ENCODE data around the gene C11orf21.

C11orf21 gene

DNA sequence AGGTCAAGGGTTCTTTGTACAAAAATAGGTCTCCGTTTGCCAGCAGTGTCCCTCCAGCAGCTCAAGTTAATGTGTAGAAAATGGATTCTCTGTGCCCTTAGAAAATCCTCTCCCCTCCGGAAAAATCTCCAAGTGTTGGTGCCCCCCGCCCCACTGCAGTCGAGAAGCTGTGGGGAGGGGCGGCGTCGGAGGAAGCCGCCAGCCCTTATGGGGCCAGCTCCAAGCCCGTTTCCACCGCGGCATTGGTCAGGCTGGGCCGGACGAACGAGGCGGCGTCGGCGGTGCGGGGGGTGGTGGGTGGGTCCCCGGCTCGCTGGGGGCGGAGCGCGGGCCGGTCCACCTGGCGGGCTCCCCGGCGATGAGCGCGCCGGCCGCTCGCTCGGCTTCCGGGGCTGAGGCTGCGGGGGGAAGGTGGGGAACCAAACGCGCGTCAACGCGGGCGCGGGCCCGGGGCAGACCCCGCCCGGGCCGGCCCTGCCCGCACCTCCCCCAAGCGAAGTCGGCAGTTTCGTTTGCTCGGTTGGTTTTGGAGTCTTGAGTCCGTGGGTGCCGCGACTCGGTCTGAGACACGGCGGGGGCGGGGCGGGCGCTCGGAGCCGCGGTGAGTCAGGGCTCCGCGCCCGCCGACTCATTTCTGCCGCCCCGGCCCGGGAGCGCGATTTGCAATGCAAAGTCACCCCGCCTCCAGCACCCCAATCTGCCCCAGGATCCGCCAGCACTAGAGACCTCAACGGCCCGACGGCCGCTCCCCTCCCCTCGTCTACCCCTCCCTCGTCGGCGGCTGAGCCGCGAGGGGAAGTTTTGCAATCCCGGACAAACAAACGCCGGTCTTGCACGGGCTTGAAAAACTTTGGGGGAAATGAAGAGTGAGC lies 32.8 kb downstream of the C11orf21 start:
- intact Hi-C loops (cut with DNase I), result no loop called here

DNA sequence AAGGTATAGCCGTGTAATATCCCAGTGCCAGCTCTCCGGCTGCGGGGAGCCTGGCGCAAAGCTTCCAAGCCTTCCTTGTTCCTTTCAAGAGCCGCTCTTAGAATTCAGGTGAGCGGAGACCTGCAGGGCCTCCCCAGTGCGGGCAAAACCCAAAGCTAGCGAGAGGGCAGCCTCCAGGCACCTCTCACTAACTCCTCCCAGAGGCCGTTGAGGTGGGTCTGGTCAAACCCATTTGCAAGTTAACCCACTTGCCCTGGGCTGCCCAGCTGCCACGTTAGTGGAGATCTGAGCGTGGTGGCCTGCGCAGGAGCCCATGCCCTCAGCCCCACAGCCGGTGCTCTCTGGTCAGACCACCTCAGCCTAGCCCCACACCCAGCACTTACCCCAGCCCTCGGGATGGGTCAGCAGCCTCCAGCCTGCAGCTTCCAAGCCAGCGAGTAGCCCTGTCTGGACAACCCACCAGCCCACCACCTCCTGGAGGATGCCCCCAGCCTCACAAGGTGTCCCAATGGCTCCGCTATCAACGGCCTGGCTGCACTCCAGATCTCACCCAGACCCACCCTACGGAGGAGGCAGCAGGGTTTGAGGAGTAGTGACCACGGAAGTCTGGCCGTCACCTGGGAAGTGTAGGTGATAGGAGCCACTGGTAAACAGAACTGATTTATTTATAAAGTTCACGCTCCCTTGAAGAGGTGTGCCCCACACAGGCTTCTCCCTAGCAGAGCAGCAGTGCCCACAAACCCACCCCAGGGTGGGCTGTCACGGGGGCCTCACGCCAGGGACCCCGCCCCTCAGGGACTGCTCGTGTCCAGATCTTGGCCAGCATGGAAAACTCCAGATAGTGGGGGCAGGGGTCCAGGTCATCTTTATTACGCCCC lies 33.6 kb downstream of the C11orf21 start:
- DNase-seq, result peak in 3 of 42 donors; percentile 14 to 39 (median 32)
- intact Hi-C loops (cut with DNase I), result no loop called here

More for the DNA sequence above, 32.8 kb downstream of the C11orf21 start:
- peak in 28 of 42 donors; percentile 12 to 76 (median 45) for DNase-seq

DNA sequence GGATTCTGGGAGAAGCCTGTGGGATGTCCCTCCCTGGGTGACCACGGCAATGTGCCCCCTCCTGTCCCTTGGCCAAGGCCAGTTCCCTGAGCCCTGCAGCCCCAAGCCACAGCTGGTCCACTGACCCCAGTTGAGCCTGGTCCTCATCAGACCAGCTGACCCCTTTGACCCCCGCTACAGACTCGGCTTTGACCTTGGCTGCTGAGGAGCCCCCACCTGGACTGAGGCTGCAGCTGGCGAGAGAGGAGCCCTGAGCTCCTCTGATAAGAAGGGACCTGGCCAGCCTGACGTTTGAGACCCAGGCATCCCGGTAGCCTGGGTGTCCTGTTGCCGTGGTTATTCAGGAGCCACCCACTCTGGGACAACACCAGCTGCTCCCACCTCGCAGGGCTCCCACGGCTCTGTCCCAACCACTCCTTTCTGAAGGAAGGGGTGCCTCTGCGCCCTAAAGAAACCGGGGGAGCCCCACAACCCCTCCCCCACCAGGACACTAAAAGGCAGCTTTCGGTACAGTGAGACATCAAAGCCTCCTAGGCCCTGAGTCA lies 34.3 kb downstream of the C11orf21 start:
- intact Hi-C loops (cut with DNase I), result no loop called here
- DNase-seq, result peak in 2 of 42 donors; percentile 13 to 34

DNA sequence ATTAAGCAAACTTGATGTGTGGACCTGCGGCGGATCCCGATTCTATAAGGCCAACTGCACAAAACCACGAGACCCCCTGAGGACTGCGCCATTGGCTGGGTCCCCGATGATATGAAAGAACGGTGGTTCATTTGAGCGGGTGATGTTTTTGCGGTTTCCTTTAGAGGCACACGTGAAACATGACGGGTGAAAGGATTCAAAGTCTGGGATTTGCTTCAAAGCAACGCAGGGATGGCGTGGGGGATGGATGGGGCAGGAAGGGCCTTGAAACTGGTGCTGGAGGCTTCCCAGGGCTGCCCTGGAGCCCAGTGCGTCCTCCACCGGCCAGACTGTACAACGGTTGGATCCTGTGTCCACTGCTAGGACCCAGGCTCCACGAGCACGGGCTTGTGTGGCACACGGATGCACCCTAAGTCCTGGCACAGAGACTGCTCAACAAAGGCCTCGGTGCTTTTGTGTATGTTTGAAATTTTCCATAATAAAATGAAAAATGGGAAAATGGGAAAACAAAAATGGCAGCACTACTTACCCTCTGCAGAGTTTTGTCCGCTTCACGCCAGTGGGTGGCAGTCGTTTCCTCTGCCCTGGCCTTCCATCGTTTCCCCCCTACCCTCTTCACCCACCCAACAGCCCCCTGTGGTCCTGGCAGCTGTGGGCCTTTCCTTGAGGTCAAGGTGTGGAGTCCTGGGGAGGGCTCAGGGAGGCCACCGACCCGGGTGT lies 35.0 kb downstream of the C11orf21 start:
- DNase-seq, result peak in 2 of 42 donors; percentile 20 to 33
- intact Hi-C loops (cut with DNase I), result no loop called here

GRCh38 chr11:2265854-2266585 lies 35.7 kb downstream of the C11orf21 start:
- intact Hi-C loops (cut with DNase I), result no loop called here
- peak in 3 of 42 donors; percentile 12 to 34 (median 33) for DNase-seq

- intact Hi-C loops (cut with DNase I), result no loop called here
- peak in 6 of 42 donors; percentile 19 to 50 (median 25) for DNase-seq
Measured at GRCh38 chr11:2265396-2265795, 36.3 kb downstream of the C11orf21 start.

DNA sequence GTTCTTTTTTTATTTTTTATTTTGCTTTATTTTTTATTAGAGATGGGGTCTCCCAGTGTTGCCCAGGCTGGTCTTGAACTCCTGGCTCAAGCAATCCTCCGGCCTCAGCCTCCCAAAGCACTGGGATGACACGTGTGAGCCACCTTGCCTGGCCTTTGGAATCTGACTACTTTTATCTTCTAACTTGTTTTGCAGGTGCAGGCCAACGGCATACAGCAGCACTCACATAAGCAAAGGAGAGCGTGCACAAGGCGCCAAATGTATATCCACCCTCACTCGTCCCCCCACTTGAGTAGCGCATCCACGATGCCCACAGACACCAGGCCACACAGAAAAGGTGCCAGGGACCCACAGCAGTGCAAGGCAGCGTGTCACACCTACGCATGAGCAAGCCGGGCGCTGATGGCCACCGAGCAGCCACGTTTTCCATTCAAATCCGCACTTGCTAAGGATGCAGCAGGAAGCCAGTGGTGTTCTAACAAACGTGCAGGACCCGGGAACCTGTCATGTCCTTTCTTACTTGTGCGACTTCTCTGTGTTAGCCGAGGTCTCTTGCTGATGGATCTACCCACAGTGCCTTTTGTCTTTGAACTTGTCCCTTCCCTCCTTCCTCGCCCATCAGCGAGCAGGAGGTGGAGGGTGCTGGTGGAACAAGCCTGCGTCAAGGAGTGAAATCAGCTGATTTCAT lies 37.2 kb downstream of the C11orf21 start:
- peak in 2 of 42 donors; percentile 13 to 24 for DNase-seq
- intact Hi-C loops (cut with DNase I), result no loop called here

DNA sequence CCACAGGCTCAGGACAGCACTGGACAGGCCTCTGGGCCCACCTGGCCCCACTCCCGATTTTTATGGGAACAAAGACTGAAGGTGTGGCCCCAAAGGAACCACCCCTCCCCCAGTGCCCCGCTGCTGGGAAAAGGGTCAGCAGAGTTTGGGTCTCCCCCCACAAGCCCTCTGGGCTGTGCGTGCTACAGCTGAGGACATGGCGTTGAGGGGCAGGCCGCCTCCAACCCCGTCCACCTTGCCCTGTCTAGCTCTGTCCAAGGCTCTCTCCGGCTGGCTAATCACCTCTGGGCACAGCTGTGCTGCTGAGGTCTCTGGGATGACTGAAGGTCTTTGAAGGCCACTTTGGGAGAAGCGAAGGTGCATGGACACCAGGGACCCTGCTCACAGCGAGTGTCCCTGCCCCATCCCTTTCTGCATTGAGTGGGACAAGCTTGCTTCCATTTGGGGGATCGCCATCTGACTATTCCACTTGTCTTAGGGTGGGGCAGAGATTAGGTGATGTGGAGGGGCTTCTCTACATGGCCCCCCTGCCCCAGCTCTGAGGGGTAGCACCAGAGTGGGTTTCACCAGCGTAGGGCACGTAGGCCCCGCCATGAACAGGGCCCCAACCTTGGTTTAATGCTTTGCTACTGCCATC lies 37.9 kb downstream of the C11orf21 start:
- intact Hi-C loops (cut with DNase I), result no loop called here
- DNase-seq, result peak in 1 of 42 donors; percentile 22

- intact Hi-C loops (cut with DNase I), result no loop called here
Measured at GRCh38 chr11:2263071-2263565, 38.6 kb downstream of the C11orf21 start.

DNA sequence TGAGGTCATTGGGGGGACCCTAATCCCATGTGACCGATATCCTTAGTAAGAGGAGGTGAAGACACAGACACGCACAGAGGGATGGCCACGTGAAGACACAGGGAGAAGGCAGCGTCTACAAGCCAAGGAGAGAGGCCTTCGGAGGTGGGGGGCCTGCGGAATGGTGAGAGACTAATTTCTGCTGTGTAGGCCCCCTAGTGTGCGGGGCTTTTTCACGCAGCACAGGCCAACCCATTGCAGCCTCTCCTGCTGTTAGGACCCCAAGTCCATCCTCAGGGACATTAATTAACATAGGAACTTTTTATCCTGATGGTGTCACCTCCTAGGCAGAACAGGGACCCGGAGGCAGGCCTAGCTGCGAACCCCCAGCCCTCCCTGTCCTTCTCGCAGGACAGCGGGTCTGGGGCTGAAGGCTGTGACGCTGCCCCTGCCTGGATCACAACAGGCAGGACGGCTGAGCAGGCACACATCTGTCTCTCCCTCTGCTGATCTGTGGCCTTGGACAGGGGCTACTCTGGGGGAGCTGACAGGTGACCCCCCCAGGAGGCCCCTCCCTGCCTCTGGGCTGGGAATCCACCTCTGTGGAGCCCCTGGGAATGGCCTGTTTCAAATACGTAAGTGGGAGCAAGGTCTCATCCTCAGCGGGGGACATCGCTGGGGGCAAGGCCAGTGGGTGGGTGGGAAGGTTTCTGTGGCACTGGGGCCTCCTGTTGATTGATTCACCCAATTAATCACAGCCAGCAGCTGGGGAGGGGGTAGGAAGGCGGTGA lies 39.2 kb downstream of the C11orf21 start:
- intact Hi-C loops (cut with DNase I), result no loop called here

More at GRCh38 chr11:2263071-2263565, 38.6 kb downstream of the C11orf21 start:
- DNase-seq, result peak in 1 of 42 donors; percentile 27

DNA sequence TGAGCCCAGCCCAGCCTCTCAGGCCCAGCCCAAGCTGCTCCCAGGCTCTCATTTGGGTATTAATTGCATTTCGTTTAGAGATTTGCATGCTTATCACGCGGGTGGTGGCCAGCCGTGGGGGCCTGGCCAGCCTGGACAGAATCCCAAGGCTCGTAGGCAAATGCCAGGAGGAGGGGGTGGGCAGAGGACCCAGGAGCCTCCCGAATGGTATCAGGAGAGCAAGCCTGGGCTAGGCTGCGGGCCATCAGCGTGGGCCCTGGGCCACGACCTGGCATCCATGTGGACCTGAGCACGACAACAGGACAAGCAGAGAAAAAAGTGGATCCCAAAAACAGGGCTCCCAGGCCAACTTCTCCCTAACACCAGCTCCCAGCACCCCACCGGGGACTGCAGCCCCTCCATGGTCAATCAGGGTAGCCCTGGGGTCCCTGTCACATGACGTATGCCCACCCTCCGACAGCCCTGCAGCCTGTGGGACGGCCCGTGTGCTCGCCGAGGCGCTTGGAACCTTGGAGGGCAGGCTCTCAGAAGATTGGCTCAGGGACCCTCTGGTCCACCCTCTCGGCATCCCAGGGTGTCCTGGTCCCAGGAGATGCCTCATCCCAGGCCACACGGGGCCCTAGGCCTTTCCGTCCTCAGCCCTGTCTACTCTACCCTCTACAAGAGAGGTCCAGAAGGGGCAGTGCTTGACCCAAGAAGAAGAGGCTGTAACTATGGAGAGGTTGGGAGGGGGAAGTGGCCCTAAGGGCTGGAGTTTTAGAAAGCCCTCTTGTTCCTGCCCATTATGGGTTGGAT lies 40.1 kb downstream of the C11orf21 start:
- peak in 1 of 42 donors; percentile 29 for DNase-seq
- intact Hi-C loops (cut with DNase I), result no loop called here

More for the DNA sequence above, 39.2 kb downstream of the C11orf21 start:
- DNase-seq, result peak in 1 of 42 donors; percentile 22

GRCh38 chr11:2260491-2261364 lies 41.0 kb downstream of the C11orf21 start:
- DNase-seq, result peak in 2 of 42 donors; percentile 11 to 36
- intact Hi-C loops (cut with DNase I), result no loop called here

DNA sequence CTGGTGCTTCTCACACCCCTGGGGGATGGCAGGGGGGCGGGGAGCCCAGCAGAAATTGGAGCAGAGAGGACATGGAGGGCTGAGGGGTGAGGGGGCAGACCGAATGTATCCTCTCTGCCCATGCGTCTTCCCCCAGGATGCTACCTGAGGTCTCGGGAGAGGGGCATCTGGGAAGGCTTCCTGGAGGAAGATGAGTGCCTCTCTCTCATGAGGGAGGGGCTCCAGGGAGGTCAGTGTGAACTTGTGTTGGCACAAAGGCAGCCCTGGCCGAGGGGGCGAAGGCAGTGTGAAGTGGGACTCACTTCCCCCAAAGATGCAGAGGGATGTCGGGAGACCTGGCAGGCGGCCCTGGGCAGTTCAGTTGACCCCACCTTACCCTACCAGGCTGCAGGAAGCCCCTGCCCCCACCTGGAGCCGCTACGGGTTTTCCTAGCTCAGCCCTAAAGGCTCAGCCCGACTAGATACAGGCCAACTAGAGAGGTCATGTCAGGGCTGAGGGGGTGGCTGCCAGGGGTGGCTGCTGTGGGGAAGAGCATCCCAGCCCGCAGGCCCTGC lies 41.7 kb downstream of the C11orf21 start:
- peak in 2 of 42 donors; percentile 17 to 41 for DNase-seq
- intact Hi-C loops (cut with DNase I), result no loop called here

- peak in 3 of 42 donors; percentile 10 to 27 (median 20) for DNase-seq
- intact Hi-C loops (cut with DNase I), result no loop called here
Measured at GRCh38 chr11:2259466-2259830, 42.3 kb downstream of the C11orf21 start.
